ENCODE results near the gene CCDC28B. TPM values are rescaled to one million over a fixed set of nuclear protein-coding genes. Genes with fewer than 3 reads are reported as not detected.

CCDC28B gene
- total RNA-seq, 3 donors from 2014 or later (not counting 1 experiment from before 2014, with no cell fraction given) = 19.3 to 30.6 (median 19.8) TPM

DNA sequence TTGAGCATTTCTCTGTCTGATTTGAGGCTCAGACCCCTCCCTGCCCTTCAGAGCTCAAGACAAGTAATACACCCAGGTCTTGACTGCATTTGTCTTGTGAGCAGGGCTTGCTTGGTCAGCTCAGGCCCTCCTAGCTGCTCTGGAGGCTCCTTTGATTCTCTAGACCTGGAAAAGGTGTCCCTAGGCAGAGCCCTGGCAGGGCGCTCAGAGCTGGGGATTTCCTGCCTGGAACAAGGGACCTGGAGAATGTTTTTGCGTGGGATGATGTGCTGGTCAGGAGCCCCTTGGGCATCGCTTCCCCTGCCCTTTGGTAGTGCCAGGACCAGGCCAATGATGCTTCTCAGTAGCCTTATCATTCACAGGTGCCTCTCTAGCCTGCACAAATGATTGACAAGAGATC lies 4.9 kb upstream of the CCDC28B start:
- Histone ChIP-seq H3K27ac (ENCODE audit: low read length) (no peak overlapping the region), H3K36me3 (ENCODE audit: control insufficient read depth, insufficient read depth, low read length) (peaks cover 59% of the 10 kb centered on the region), H3K9me3 (ENCODE audit: control insufficient read depth, insufficient read depth, low read length) (no peaks in the 10 kb centered on the region), H3K4me1 (ENCODE audit: control insufficient read depth, insufficient read depth, low read length) (peaks cover 43% of the 10 kb centered on the region), H3K27me3 (ENCODE audit: control insufficient read depth, insufficient read depth, low read length) (no peaks in the 10 kb centered on the region), H3K4me3 (ENCODE audit: low read length) (no peak overlapping the region)
- Mint-ChIP-seq H3K4me1 (peaks cover 30 to 43% of the 10 kb centered on the region in 2 donors), H3K36me3 (peaks cover 25% of the 10 kb centered on the region), H3K27ac (no peak overlapping the region), H3K4me3 (no peak overlapping the region), H3K27me3 (ENCODE audit: low read depth in 2 of 2) (no peaks in the 10 kb centered on the region), H3K9me3 (no peaks in the 10 kb centered on the region)
- intact Hi-C loops (cut with micrococcal nuclease) = no loop called here
- TF ChIP-seq, protein P1, sequence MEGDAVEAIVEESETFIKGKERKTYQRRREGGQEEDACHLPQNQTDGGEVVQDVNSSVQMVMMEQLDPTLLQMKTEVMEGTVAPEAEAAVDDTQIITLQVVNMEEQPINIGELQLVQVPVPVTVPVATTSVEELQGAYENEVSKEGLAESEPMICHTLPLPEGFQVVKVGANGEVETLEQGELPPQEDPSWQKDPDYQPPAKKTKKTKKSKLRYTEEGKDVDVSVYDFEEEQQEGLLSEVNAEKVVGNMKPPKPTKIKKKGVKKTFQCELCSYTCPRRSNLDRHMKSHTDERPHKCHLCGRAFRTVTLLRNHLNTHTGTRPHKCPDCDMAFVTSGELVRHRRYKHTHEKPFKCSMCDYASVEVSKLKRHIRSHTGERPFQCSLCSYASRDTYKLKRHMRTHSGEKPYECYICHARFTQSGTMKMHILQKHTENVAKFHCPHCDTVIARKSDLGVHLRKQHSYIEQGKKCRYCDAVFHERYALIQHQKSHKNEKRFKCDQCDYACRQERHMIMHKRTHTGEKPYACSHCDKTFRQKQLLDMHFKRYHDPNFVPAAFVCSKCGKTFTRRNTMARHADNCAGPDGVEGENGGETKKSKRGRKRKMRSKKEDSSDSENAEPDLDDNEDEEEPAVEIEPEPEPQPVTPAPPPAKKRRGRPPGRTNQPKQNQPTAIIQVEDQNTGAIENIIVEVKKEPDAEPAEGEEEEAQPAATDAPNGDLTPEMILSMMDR (IDR thresholded peaks at IDR 0.05) = no peak
- DNase-seq = no peak
- no peak for ATAC-seq
- WGBS (ENCODE audit: insufficient coverage) = 93% methylated on average over 3 of the region's 3 CpGs

DNA sequence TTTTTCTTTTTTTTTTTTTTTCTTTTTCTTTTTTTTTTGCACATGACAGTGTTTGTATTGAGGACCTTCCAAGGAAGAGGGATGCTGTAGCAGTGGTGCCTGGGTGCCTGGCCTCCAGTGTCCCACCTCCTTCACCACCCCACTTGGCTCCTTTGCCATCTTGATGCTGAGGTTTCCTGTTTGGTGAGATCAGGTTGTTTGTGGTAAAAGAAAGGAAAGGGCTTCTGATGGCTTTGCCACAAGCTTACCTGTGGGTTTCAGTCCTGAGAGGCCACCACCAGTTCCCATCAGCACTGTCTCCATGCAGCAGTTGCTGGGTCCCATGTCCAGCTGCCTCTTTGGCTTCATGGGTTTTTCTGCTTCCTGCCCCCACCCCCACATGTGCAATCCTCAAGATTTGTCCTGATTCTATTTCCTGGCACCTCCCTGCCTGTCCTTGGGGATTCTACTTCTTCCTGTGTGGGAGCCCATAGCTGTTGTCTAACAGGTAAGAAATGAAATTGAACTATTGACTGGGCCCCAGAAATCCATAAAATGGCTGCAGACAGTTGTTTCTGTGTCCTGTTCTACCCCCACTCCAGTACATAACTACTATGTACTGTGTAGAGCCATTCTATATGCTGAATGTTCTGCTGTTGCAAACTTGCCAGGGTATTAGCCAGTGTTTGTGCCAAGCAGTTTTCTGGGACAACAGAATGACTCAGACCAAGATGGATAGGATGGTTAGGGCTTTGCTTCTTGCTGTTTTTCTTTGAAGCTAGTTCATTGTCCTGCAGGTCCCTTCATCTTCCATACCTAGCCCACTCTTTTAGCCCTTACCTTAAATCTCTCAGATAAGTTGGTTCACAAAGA lies 4.2 kb upstream of the CCDC28B start:
- TF ChIP-seq, protein P1 (IDR thresholded peaks at IDR 0.05) = no peak
- ATAC-seq (no peak), DNase-seq (peak in 1 of 2 donors; percentile 57)
- H3K9me3 ChIP-seq (ENCODE audit: control insufficient read depth, insufficient read depth, low read length) = no peaks in the 10 kb centered on the region
- Mint-ChIP-seq H3K27ac (peak overlapping the region; percentile 53 to 79), H3K4me3 (peak overlapping the region; percentile 49), H3K9me3 (no peaks in the 10 kb centered on the region), H3K27me3 (ENCODE audit: low read depth in 2 of 2) (no peaks in the 10 kb centered on the region), H3K4me1 (peaks cover 32 to 46% of the 10 kb centered on the region in 2 donors), H3K36me3 (peaks cover 25% of the 10 kb centered on the region)
- H3K4me1 ChIP-seq (ENCODE audit: control insufficient read depth, insufficient read depth, low read length) = peaks cover 50% of the 10 kb centered on the region
- H3K27ac ChIP-seq (ENCODE audit: low read length) = no peak overlapping the region
- no peak overlapping the region for H3K4me3 ChIP-seq (ENCODE audit: low read length)
- intact Hi-C loops (cut with micrococcal nuclease) = no loop called here
- H3K36me3 ChIP-seq (ENCODE audit: control insufficient read depth, insufficient read depth, low read length) = peaks cover 54% of the 10 kb centered on the region
- no peaks in the 10 kb centered on the region for H3K27me3 ChIP-seq (ENCODE audit: control insufficient read depth, insufficient read depth, low read length)

DNA sequence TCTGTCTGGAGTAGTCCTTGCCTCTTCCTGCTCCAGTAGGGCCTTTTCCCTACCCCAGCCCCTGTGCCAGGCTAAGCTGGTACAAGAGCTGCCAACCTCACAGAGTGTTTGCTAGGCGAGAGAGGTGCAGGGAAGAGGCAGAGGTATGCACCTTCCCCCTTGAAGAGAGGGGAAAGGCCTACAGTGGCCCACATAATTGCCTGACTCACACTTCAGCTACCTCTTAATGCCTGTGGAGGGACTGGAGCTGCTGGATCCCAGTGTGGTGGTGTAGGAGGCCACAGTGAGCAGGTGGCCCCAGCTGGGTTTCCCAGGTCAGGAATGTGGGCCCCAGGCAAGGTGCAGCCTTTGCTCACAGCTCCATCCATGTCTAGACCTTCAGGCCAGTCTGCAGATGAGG lies 3.3 kb upstream of the CCDC28B start:
- ATAC-seq (no peak), DNase-seq (no peak)
- WGBS (ENCODE audit: insufficient coverage) = 100% methylated on average over 1 of the region's 1 CpG
- Mint-ChIP-seq H3K36me3 (peaks cover 18% of the 10 kb centered on the region), H3K27ac (peak overlapping the region; percentile 53 to 79), H3K4me1 (peaks cover 40 to 50% of the 10 kb centered on the region in 2 donors), H3K4me3 (no peak overlapping the region), H3K27me3 (ENCODE audit: low read depth in 2 of 2) (no peaks in the 10 kb centered on the region), H3K9me3 (no peaks in the 10 kb centered on the region)
- Histone ChIP-seq H3K27me3 (ENCODE audit: control insufficient read depth, insufficient read depth, low read length) (no peaks in the 10 kb centered on the region), H3K36me3 (ENCODE audit: control insufficient read depth, insufficient read depth, low read length) (peaks cover 45% of the 10 kb centered on the region), H3K27ac (ENCODE audit: low read length) (no peak overlapping the region), H3K4me1 (ENCODE audit: control insufficient read depth, insufficient read depth, low read length) (peaks cover 59% of the 10 kb centered on the region), H3K4me3 (ENCODE audit: low read length) (no peak overlapping the region), H3K9me3 (ENCODE audit: control insufficient read depth, insufficient read depth, low read length) (no peaks in the 10 kb centered on the region)
- intact Hi-C loops (cut with micrococcal nuclease) = no loop called here
- TF ChIP-seq, protein P1 (IDR thresholded peaks at IDR 0.05) = no peak
